ENCODE data around the gene RPL36A. TPM values are rescaled to one million over a fixed set of nuclear protein-coding genes. Genes with fewer than 3 reads are reported as not detected.
A peak's percentile ranks its signal among the peaks of the same experiment; 100 is the strongest.

RPL36A gene
- total and polyA plus RNA-seq, 10 of the 15 experiments (the other 5 are each of a cell fraction or from before 2014, with no cell fraction given), result 425 to 4,528 (median 3,270) TPM

DNA sequence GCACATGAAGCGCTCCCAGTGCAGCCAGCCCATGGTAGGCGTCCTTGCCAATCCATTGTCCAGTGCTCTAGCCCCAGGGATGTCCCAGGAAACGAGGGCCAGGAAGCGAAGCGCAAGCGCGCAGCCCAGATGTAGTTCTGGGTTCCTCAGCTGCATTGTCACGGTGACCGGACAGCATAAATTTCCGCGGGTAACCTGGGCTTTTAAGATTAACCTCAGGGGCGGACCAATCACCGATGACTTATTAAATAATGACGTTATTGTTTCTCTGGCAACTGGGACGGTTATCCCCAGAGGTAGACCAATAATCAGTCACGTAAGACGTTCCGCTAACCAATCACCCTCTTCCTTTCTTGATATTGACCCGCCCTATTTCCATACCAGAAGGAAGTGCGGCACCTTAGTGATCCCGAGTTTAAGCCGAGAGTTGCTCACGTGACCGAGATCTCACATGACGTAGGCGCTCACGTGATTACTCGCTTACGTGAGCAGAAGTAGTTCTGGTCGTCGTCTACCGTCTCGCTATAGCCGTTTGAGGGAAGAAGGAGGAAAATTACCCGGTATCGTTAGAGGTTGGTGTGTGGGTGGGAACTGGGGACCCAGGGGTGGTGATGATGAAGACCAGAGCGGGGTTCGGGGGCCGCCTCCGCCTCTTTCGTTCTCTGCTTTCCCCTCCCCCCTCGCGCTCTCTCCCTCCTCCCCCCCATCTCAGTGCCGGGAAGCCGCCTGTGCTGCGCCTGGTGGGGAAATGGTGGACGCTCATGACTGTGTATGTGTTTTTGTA is 17.1 kb downstream of the RPL36A start, which contains the start of the genes GLA and HNRNPH2 (continued):
- TF ChIP-seq, protein P1, sequence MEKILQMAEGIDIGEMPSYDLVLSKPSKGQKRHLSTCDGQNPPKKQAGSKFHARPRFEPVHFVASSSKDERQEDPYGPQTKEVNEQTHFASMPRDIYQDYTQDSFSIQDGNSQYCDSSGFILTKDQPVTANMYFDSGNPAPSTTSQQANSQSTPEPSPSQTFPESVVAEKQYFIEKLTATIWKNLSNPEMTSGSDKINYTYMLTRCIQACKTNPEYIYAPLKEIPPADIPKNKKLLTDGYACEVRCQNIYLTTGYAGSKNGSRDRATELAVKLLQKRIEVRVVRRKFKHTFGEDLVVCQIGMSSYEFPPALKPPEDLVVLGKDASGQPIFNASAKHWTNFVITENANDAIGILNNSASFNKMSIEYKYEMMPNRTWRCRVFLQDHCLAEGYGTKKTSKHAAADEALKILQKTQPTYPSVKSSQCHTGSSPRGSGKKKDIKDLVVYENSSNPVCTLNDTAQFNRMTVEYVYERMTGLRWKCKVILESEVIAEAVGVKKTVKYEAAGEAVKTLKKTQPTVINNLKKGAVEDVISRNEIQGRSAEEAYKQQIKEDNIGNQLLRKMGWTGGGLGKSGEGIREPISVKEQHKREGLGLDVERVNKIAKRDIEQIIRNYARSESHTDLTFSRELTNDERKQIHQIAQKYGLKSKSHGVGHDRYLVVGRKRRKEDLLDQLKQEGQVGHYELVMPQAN (conservative IDR thresholded peaks at IDR 0.05), result peak; percentile 71
- no peak for TF ChIP-seq PAX8 (IDR thresholded peaks at IDR 0.05)
- TF ChIP-seq ZNF622 (IDR thresholded peaks at IDR 0.05), result no peak
- TF ChIP-seq, protein P2, sequence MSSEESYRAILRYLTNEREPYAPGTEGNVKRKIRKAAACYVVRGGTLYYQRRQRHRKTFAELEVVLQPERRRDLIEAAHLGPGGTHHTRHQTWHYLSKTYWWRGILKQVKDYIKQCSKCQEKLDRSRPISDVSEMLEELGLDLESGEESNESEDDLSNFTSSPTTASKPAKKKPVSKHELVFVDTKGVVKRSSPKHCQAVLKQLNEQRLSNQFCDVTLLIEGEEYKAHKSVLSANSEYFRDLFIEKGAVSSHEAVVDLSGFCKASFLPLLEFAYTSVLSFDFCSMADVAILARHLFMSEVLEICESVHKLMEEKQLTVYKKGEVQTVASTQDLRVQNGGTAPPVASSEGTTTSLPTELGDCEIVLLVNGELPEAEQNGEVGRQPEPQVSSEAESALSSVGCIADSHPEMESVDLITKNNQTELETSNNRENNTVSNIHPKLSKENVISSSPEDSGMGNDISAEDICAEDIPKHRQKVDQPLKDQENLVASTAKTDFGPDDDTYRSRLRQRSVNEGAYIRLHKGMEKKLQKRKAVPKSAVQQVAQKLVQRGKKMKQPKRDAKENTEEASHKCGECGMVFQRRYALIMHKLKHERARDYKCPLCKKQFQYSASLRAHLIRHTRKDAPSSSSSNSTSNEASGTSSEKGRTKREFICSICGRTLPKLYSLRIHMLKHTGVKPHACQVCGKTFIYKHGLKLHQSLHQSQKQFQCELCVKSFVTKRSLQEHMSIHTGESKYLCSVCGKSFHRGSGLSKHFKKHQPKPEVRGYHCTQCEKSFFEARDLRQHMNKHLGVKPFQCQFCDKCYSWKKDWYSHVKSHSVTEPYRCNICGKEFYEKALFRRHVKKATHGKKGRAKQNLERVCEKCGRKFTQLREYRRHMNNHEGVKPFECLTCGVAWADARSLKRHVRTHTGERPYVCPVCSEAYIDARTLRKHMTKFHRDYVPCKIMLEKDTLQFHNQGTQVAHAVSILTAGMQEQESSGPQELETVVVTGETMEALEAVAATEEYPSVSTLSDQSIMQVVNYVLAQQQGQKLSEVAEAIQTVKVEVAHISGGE (CRISPR knock-in tag; IDR thresholded peaks at IDR 0.05), result peak; percentile 46; the same call in 1 of the 2 replicates
- TF ChIP-seq GABPA (IDR thresholded peaks at IDR 0.05; ENCODE audit: low read depth), result no peak; the same call in 1 of the 2 replicates
- peak; percentile 75; the same call in 1 of the 2 replicates for TF ChIP-seq CHD2 (IDR thresholded peaks at IDR 0.05; ENCODE audit: borderline replicate concordance, low read depth, low read length)
- TF ChIP-seq, protein P3, sequence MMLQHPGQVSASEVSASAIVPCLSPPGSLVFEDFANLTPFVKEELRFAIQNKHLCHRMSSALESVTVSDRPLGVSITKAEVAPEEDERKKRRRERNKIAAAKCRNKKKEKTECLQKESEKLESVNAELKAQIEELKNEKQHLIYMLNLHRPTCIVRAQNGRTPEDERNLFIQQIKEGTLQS (IDR thresholded peaks at IDR 0.05; ENCODE audit: borderline replicate concordance, extremely low read depth, low read depth, low read length), result peak; percentile 94
- peak; percentile 82 for TF ChIP-seq SIN3A (IDR thresholded peaks at IDR 0.05; ENCODE audit: low read depth, low read length)
- peak; percentile 97 for TF ChIP-seq NBN (IDR thresholded peaks at IDR 0.05)
- TF ChIP-seq, protein P4, sequence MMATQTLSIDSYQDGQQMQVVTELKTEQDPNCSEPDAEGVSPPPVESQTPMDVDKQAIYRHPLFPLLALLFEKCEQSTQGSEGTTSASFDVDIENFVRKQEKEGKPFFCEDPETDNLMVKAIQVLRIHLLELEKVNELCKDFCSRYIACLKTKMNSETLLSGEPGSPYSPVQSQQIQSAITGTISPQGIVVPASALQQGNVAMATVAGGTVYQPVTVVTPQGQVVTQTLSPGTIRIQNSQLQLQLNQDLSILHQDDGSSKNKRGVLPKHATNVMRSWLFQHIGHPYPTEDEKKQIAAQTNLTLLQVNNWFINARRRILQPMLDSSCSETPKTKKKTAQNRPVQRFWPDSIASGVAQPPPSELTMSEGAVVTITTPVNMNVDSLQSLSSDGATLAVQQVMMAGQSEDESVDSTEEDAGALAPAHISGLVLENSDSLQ (IDR thresholded peaks at IDR 0.05), result peak; percentile 88
- TF ChIP-seq, protein P5, sequence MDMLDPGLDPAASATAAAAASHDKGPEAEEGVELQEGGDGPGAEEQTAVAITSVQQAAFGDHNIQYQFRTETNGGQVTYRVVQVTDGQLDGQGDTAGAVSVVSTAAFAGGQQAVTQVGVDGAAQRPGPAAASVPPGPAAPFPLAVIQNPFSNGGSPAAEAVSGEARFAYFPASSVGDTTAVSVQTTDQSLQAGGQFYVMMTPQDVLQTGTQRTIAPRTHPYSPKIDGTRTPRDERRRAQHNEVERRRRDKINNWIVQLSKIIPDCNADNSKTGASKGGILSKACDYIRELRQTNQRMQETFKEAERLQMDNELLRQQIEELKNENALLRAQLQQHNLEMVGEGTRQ (IDR thresholded peaks at IDR 0.05; ENCODE audit: borderline replicate concordance, low read depth, low read length), result peak; percentile 98
- no peak for TF ChIP-seq SRF (IDR thresholded peaks at IDR 0.05; ENCODE audit: low read depth in 2 of 2, low read length in 2 of 2)
- peak; percentile 99 for TF ChIP-seq ATF7 (IDR thresholded peaks at IDR 0.05; ENCODE audit: low read depth)
- TF ChIP-seq LARP7 (IDR thresholded peaks at IDR 0.05), result no peak
- TF ChIP-seq TBL1XR1 (IDR thresholded peaks at IDR 0.05; ENCODE audit: low read depth, low read length), result 0 out of 2 replicates have a peak, but pooled peaks have one; percentile 32
- no peak for TF ChIP-seq IRF4 (IDR thresholded peaks at IDR 0.05; ENCODE audit: low read depth, low read length)
- TF ChIP-seq, protein P6, sequence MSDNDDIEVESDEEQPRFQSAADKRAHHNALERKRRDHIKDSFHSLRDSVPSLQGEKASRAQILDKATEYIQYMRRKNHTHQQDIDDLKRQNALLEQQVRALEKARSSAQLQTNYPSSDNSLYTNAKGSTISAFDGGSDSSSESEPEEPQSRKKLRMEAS (IDR thresholded peaks at IDR 0.05; ENCODE audit: low read depth, low read length), result peak; percentile 85
- no peak for TF ChIP-seq MYB (IDR thresholded peaks at IDR 0.05; ENCODE audit: borderline replicate concordance, low read depth, low read length)
- TF ChIP-seq PML (IDR thresholded peaks at IDR 0.05; ENCODE audit: low read length), result peak; percentile 28; the same call in 1 of the 2 replicates
- peak; percentile 64; the same call in 1 of the 2 replicates for TF ChIP-seq SPI1 (IDR thresholded peaks at IDR 0.05; ENCODE audit: borderline replicate concordance, insufficient read depth, low read depth, low read length)
- peak; percentile 84 for TF ChIP-seq RELA (IDR thresholded peaks at IDR 0.05; ENCODE audit: borderline replicate concordance, partially characterized antibody)
- no peak for TF ChIP-seq HDGF (IDR thresholded peaks at IDR 0.05)
- TF ChIP-seq RBBP5 (conservative IDR thresholded peaks at IDR 0.05), result no peak

Measured in GM12878 (cell line).